GM06990 (cell line): ENCODE measurements around the gene GRAMD1A.
"Not testable (repeated sequence)": the region's sequence is repeated elsewhere in the genome, so short reads cannot be mapped to it uniquely, and the experiment has no call there.

Experiments used
- DNase-seq: peaks from one replicate; pipeline ENCODE4 v3.0.0-alpha.2; 2011; ENCODE audit not compliant: insufficient read length; ENCODE audit errors: extremely low read depth
- H3K27me3 ChIP-seq: replicated peaks from 2 replicates; pipeline ENCODE4 v1.6.0; 2011; ENCODE audit warnings: low read length; ENCODE audit not compliant: control insufficient read depth, insufficient read depth
- H3K36me3 ChIP-seq: 2 replicates; pipeline ENCODE4 v1.5.1; 2011; ENCODE audit warnings: low read length; ENCODE audit not compliant: control insufficient read depth, insufficient read depth
- H3K4me3 ChIP-seq: replicated peaks from 2 replicates; pipeline ENCODE4 v1.5.1; 2011; ENCODE audit warnings: low read depth, mild to moderate bottlenecking, control low read depth, low read length
- CTCF ChIP-seq: IDR thresholded peaks from 2 replicates; pipeline ENCODE4 v1.5.1; 2011; ENCODE audit warnings: low read length, control low read depth, mild to moderate bottlenecking, inconsistent platforms; ENCODE audit not compliant: insufficient read depth, poor library complexity, severe bottlenecking

GRAMD1A gene

GRCh38 chr19:34960940-34961679, 39.0 kb upstream of the GRAMD1A start:
- TF ChIP-seq CTCF = no peak
- Histone ChIP-seq H3K27me3 (no peaks in the 10 kb centered on the region), H3K4me3 (no peak overlapping the region), H3K36me3 (peaks cover 22% of the 10 kb centered on the region)
- no peak for DNase-seq

GRCh38 chr19:34961775-34962686, 38.1 kb upstream of the GRAMD1A start:
- DNase-seq = no peak
- Histone ChIP-seq H3K36me3 (peaks cover 22% of the 10 kb centered on the region), H3K27me3 (no peaks in the 10 kb centered on the region), H3K4me3 (peak overlapping the region; percentile 85; the same call in 1 of the 2 replicates)
- TF ChIP-seq CTCF = no peak

- H3K27me3 ChIP-seq = no peaks in the 10 kb centered on the region
- DNase-seq = no peak
- H3K36me3 ChIP-seq = peaks cover 21% of the 10 kb centered on the region
- H3K4me3 ChIP-seq = peak overlapping the region; percentile 85
- TF ChIP-seq CTCF = no peak
Observed at GRCh38 chr19:34962687-34963572, 37.2 kb upstream of the GRAMD1A start.

- Histone ChIP-seq H3K27me3 (no peaks in the 10 kb centered on the region), H3K36me3 (peaks cover 15% of the 10 kb centered on the region), H3K4me3 (peak within 1 kb of the TSS; percentile 85)
- TF ChIP-seq CTCF = no peak
- peak; percentile 70 for DNase-seq
Observed at GRCh38 chr19:34963573-34964406, 36.3 kb upstream of the GRAMD1A start, which contains the start of gene ZNF792. TSS of gene ZNF792 (minus strand) at chr19:34964229. CDS start at chr19:34963662, 567 bp downstream.

- Histone ChIP-seq H3K4me3 (no peak overlapping the region), H3K36me3 (peaks cover 8% of the 10 kb centered on the region)
- no peak for DNase-seq
Observed at GRCh38 chr19:34964598-34964997, 35.5 kb upstream of the GRAMD1A start.

GRCh38 chr19:34965505-34965904, 34.6 kb upstream of the GRAMD1A start:
- H3K36me3 ChIP-seq, DNase-seq: not testable (repeated sequence)

More at GRCh38 chr19:34964598-34964997, 35.5 kb upstream of the GRAMD1A start:
- no peaks in the 10 kb centered on the region for H3K27me3 ChIP-seq
- TF ChIP-seq CTCF = no peak

More at GRCh38 chr19:34965505-34965904, 34.6 kb upstream of the GRAMD1A start:
- not testable (repeated sequence) for H3K27me3 ChIP-seq, H3K4me3 ChIP-seq
